ENCODE data around the gene MDP1. TPM values are rescaled to one million over a fixed set of nuclear protein-coding genes. Genes with fewer than 3 reads are reported as not detected.

Gene MDP1
- total RNA-seq, 1 donor from 2014 or later: 16.6 TPM

DNA sequence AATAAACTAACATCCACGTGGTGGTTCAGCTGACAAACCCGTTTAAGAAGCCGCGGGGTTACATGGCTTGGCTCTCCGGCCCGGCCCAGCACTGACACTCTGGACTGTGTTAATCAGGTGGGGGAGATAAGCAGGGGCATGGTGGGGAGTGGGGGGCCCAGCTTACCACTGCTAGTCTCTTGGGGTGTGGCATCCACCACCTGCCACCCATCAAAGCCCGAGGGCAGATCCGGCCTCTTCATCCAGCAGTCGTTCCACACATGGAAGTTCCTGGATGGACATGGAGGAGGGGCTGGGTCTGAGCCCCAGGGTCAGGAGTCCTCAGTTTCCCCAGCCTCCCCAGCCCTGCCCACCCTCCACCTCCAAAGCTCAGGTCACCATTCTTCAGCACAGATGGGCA lies 42.3 kb upstream of the MDP1 start:
- no peak for DNase-seq
- Histone ChIP-seq H3K9me3 (replicated peaks) (no peaks in the 10 kb centered on the region), H3K27me3 (ENCODE audit: low read depth) (no peaks in the 10 kb centered on the region), H3K4me3 (no peak overlapping the region), H3K27ac (replicated peaks) (no peak overlapping the region), H3K36me3 (peaks cover 3% of the 10 kb centered on the region), H3K4me1 (no peaks in the 10 kb centered on the region)
- intact Hi-C loops (cut with micrococcal nuclease): no loop called here
- TF ChIP-seq, protein P1, sequence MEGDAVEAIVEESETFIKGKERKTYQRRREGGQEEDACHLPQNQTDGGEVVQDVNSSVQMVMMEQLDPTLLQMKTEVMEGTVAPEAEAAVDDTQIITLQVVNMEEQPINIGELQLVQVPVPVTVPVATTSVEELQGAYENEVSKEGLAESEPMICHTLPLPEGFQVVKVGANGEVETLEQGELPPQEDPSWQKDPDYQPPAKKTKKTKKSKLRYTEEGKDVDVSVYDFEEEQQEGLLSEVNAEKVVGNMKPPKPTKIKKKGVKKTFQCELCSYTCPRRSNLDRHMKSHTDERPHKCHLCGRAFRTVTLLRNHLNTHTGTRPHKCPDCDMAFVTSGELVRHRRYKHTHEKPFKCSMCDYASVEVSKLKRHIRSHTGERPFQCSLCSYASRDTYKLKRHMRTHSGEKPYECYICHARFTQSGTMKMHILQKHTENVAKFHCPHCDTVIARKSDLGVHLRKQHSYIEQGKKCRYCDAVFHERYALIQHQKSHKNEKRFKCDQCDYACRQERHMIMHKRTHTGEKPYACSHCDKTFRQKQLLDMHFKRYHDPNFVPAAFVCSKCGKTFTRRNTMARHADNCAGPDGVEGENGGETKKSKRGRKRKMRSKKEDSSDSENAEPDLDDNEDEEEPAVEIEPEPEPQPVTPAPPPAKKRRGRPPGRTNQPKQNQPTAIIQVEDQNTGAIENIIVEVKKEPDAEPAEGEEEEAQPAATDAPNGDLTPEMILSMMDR (IDR thresholded peaks at IDR 0.05; ENCODE audit: borderline replicate concordance): no peak

DNA sequence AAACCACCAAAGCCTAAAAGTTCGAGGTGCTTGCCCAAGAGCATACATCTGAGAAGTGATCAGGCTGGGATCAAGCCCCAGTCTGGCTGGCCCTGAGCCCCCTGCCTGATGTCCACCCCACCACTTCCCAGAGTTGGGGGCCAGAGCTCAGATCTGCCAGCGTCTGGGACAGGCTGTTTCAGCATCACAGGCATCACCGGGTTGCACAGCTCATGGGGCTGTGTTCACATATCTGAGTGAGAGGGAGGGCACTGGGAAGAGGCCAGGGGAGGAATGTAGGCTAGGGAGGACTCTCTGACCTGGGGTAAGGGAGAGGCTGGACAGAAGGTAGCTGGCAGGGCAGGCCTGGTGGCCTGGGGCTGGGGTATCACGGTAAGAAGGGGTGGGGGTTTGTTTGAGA lies 41.1 kb upstream of the MDP1 start:
- H3K27ac ChIP-seq (replicated peaks): no peak overlapping the region
- no peak for DNase-seq
- no peaks in the 10 kb centered on the region for H3K27me3 ChIP-seq (ENCODE audit: low read depth)
- intact Hi-C loops (cut with micrococcal nuclease): no loop called here
- no peaks in the 10 kb centered on the region for H3K4me1 ChIP-seq
- no peaks in the 10 kb centered on the region for H3K9me3 ChIP-seq (replicated peaks)
- TF ChIP-seq, protein P1 (IDR thresholded peaks at IDR 0.05; ENCODE audit: borderline replicate concordance): no peak
- no peak overlapping the region for H3K4me3 ChIP-seq
- peaks cover 3% of the 10 kb centered on the region for H3K36me3 ChIP-seq

DNA sequence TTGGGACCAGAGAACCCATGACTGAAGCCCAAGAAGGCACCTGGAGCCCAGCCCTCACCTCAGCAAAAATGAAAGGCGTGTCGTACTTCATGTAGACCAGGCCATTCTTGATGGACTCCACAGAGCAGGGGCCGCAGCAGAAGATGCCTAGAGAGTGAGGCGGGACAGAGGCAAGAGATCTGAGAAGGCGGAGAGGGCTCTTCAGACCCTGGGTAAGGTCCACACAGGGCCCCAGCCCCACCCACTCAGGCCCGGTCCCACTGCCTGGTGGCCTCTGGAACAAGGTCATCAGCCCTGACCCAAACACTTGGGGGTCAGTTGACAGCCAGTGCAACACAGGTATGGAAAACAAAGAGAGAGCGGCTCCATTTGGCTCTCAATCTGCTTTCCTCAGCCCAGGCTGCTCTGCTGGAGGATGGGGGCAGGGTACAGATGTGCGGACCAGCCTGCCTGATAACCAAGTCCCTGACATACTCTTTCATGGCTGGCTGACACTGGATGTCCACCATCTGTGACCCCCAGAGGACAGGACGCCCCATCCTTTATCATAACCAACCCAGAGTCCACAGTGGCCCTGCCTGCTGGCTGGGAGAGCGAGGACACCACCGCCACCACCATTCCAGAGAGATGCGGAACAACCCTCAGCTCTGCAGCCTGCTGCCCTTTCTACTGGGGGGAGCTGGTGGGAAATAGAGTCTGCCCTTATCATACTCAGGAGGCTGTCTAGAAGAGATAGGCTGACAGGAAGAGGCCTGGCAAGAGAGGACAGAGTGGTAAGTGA lies 40.3 kb upstream of the MDP1 start:
- Histone ChIP-seq H3K4me1 (no peaks in the 10 kb centered on the region), H3K9me3 (replicated peaks) (no peaks in the 10 kb centered on the region), H3K27ac (replicated peaks) (no peak overlapping the region), H3K4me3 (no peak overlapping the region), H3K27me3 (ENCODE audit: low read depth) (no peaks in the 10 kb centered on the region), H3K36me3 (peaks cover 3% of the 10 kb centered on the region)
- DNase-seq: no peak
- intact Hi-C loops (cut with micrococcal nuclease): no loop called here
- TF ChIP-seq, protein P1 (IDR thresholded peaks at IDR 0.05; ENCODE audit: borderline replicate concordance): no peak

DNA sequence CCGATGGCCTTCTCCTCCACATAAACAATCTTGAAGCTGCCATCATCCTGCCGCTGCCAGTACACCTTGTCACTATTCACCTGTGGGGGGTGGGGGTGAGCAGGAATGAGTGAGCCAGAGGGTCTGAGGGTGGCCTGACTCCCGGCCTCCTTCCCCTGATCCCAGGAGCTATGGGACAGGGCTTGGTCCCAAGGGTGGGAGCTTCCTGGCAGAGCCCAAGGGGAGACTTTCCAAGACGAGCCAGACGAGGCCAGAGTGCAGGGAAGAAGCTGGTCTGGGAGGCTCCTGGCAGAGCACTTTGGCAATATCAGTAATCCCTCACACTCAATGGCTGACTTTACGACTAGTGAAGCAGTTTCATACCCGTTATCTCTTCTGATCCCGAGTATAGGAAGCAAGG lies 39.6 kb upstream of the MDP1 start:
- Histone ChIP-seq H3K27ac (replicated peaks) (no peak overlapping the region), H3K9me3 (replicated peaks) (no peaks in the 10 kb centered on the region), H3K36me3 (peaks cover 3% of the 10 kb centered on the region), H3K4me3 (no peak overlapping the region), H3K4me1 (no peaks in the 10 kb centered on the region), H3K27me3 (ENCODE audit: low read depth) (no peaks in the 10 kb centered on the region)
- DNase-seq: no peak
- intact Hi-C loops (cut with micrococcal nuclease): no loop called here
- TF ChIP-seq, protein P1 (IDR thresholded peaks at IDR 0.05; ENCODE audit: borderline replicate concordance): no peak

DNA sequence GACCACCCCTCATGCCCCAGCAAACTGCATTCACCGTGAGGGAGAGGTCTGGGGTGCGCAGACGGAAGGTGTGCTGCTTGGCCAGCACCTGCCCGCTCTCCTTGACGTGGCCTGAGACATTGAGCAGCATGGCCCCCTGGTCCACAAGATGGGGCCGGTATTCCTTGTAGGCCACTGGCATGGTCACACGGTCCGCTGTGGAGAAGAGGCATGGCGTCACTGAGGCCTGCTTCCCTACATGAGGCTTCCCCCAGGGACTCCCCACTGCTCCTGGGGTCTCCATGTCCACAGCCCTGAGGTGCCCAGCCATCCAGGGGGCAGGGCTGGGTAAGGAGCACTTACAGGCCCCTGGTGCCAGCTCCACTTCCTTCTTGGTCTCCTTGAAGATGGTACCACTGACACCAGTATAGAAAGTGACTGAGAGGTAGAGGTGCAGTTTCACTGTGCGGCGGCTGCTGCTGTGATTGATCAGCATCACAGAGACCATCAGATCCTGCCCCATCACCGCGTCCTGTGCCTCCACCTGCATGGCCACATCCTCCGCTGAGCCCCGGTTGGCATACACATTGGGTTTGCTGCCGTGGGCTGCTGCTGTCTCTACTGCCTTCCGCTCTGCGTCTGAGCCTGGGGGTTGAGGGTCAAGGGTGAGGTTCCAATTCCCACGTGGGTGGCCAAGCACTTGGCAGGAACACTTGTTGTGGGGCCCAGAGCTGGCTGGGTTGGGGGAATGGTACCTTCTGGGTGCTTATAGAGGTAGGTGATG lies 38.9 kb upstream of the MDP1 start:
- no peaks in the 10 kb centered on the region for H3K27me3 ChIP-seq (ENCODE audit: low read depth)
- TF ChIP-seq, protein P1 (IDR thresholded peaks at IDR 0.05; ENCODE audit: borderline replicate concordance): no peak
- intact Hi-C loops (cut with micrococcal nuclease): no loop called here
- H3K27ac ChIP-seq (replicated peaks): no peak overlapping the region
- peaks cover 3% of the 10 kb centered on the region for H3K36me3 ChIP-seq
- no peaks in the 10 kb centered on the region for H3K4me1 ChIP-seq
- DNase-seq: peak; percentile 7
- H3K9me3 ChIP-seq (replicated peaks): no peaks in the 10 kb centered on the region
- no peak overlapping the region for H3K4me3 ChIP-seq
